Fibroblast of villous mesenchyme (primary cell): Measurements from ENCODE around the gene TMEM233. TPM values are rescaled to one million over a fixed set of nuclear protein-coding genes. Genes with fewer than 3 reads are reported as not detected.

Source experiments
- DNase-seq: peaks from one replicate; pipeline ENCODE4 v3.0.0-alpha.2; 2010; ENCODE audit warnings: low read depth
- H3K4me3 ChIP-seq: 2 replicates; pipeline ENCODE4 v1.5.1; 2011; ENCODE audit warnings: low read depth, mild to moderate bottlenecking, low read length
- CTCF ChIP-seq: IDR thresholded peaks from 2 replicates; pipeline ENCODE4 v1.5.1; 2012; ENCODE audit warnings: low read depth, mild to moderate bottlenecking, low read length; ENCODE audit not compliant: insufficient read depth
- total RNA-seq: library from RNA; depleted of rRNA; stranded (reverse); fragments of >200 nt; gene quantifications from 2 replicates; pipeline ENCODE4 v1.2.3, GENCODE V29; 2012

TMEM233 gene
- total RNA-seq, 1 donor, result not detected

DNA sequence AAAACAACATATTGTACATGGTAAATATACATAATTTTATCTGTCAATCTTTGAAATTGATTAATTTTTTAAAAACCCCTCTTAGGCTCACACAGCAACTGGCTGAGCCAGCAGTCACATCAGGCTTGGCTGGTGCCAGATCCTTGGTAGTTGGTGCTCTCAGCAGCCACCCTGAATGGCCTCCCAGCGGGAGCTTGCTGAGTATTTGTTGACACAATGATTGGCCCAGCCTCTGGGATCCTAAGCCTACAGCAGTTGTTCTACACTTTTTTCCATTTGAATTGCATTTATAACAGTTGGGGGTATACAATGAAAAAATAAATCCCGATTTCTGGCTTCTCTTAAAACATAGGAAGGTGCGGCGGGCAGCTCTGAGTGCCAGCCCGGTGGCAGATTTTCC, 85.5 kb downstream of the TMEM233 start:
- no peak for DNase-seq
- no peak for TF ChIP-seq CTCF
- H3K4me3 ChIP-seq, result no peak overlapping the region

- no peak for TF ChIP-seq CTCF
- no peak for DNase-seq
- no peak overlapping the region for H3K4me3 ChIP-seq
Observed at GRCh38 chr12:119679490-119679889, 85.9 kb downstream of the TMEM233 start.

DNA sequence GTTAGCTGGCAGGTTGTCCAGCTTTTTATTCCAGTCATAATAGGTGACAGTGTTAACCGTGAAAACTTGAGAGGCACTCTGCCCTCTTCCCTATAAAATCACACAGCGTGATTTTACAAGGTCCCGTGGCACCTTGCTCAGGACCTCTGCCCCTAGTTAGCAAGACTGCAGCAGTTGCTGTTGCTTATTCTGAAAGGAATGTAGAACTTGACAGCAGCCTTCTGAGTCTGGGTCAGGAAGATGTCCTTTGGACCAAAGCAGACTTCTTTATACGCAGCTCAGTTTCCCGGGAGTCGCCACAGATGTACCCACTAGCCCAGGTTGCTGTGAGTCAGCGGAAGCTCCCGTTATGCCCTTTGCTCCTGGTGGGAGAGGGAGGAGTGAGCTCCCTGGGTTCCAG, 87.5 kb downstream of the TMEM233 start:
- H3K4me3 ChIP-seq, result no peak overlapping the region
- DNase-seq, result no peak
- no peak for TF ChIP-seq CTCF

GRCh38 chr12:119681728-119682638, 88.4 kb downstream of the TMEM233 start:
- H3K4me3 ChIP-seq, result no peak overlapping the region
- no peak for TF ChIP-seq CTCF
- DNase-seq, result no peak

DNA sequence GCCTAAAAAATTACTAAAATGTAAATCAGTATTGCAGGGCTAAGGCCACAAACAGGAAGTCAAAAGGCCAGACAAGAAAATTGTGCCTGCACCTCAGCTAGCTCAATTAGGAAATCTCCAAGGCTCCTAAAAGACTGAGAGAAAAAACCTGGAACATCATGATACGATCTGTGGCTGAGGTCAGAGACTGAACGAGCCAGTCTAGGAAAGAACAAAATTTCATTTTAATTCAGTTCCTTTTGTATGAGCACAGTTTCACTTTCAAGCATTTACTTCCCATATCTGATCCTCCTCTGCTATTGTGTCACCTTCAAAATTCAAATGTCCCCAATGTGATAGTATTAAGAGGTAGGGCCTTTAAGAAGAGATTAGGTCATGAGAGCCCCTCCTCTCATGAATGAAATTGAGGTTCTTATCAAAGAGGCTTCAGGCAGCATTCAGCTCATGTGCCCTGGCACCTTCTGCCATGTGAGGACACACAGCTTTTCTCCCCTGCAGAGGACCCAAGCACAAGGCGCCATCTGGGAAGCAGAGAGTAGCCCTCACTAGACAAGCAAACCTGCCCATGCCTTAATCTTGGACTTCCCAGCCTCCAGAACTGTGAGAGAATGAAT, 89.2 kb downstream of the TMEM233 start:
- no peak for TF ChIP-seq CTCF
- DNase-seq, result peak; percentile 20

DNA sequence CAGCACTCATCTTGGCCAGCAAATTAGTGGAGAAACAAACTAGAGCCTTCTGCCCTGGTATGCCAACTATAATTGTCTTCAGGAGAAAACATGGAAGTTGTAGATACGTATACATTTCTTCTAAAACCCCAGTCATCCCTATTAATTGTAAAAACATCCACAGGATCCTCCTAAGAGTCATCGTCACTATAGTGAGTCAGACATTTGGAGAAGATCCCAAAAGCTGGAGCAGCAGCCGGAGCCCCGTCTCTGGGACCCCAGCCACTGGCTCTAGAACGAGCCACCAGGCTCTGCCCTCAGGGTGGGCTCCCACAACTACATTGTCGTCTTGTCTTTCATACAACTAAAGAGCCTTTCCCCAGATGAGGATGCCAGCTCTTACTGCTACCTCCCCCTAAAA, 89.8 kb downstream of the TMEM233 start:
- TF ChIP-seq CTCF, result no peak
- H3K4me3 ChIP-seq, result no peak overlapping the region
- DNase-seq, result no peak

More for the DNA sequence above, 89.2 kb downstream of the TMEM233 start:
- no peak overlapping the region for H3K4me3 ChIP-seq

GRCh38 chr12:119683816-119684215, 90.2 kb downstream of the TMEM233 start:
- no peak for DNase-seq
- H3K4me3 ChIP-seq, result no peak overlapping the region
- TF ChIP-seq CTCF, result no peak
